ENCODE measurements around the gene ETV2. TPM values are rescaled to one million over a fixed set of nuclear protein-coding genes. Genes with fewer than 3 reads are reported as not detected.

The ETV2 gene
- polyA plus RNA-seq, 1 of the 3 experiments (the other 2 are of a cell fraction): 1.6 TPM

GRCh38 chr19:35642312-35642711 is 767 bp downstream of the ETV2 start:
- H3K9me2 ChIP-seq: no peaks in the 10 kb centered on the region
- no peak overlapping the region for H3K9ac ChIP-seq
- no peak for DNase-seq
- peaks cover 4 to 19% of the 10 kb centered on the region in 2 experiments; a peak in 1 of 4 replicates for H3K4me1 ChIP-seq (ENCODE audit: control insufficient read depth in 1 of 2, insufficient read depth in 2 of 2, low read depth in 1 of 2, low read length in 1 of 2)
- no peak overlapping the region for H3K27ac ChIP-seq (ENCODE audit: low read depth in 2 of 2, low read length in 1 of 2)
- H2AFZ ChIP-seq (ENCODE audit: low read depth): no peak overlapping the region
- TF ChIP-seq EP300 (IDR thresholded peaks at IDR 0.05; ENCODE audit: borderline replicate concordance in 1 of 2, low read depth in 1 of 2, low read length in 1 of 2): no peak
- TF ChIP-seq CTCF (IDR thresholded peaks at IDR 0.05): no peak
- TF ChIP-seq PBX3 (IDR thresholded peaks at IDR 0.05): no peak
- TF ChIP-seq CHD2 (IDR thresholded peaks at IDR 0.05; ENCODE audit: low read length, partially characterized antibody): no peak
- TF ChIP-seq SMC3 (IDR thresholded peaks at IDR 0.05; ENCODE audit: low read depth, low read length): no peak
- TF ChIP-seq ZBTB33 (IDR thresholded peaks at IDR 0.05; ENCODE audit: borderline replicate concordance, low read depth): no peak
- TF ChIP-seq FOSL2 (IDR thresholded peaks at IDR 0.05; ENCODE audit: borderline replicate concordance, low read depth): no peak
- no peak for TF ChIP-seq YY1 (IDR thresholded peaks at IDR 0.05; ENCODE audit: low read depth)
- TF ChIP-seq RCOR1 (IDR thresholded peaks at IDR 0.05; ENCODE audit: low read length): no peak
- TF ChIP-seq NRF1 (IDR thresholded peaks at IDR 0.05; ENCODE audit: low read depth, low read length): no peak
- TF ChIP-seq TAF1 (IDR thresholded peaks at IDR 0.05; ENCODE audit: borderline replicate concordance, low read depth, low read length): no peak
- no peak for TF ChIP-seq SIN3A (IDR thresholded peaks at IDR 0.05; ENCODE audit: borderline replicate concordance, low read depth, low read length)
- no peak for TF ChIP-seq RXRA (IDR thresholded peaks at IDR 0.05; ENCODE audit: borderline replicate concordance, low read depth)
- no peak for TF ChIP-seq JUND (IDR thresholded peaks at IDR 0.05)
- no peak for TF ChIP-seq USF1 (IDR thresholded peaks at IDR 0.05; ENCODE audit: borderline replicate concordance, low read depth)
- no peak for TF ChIP-seq GABPA (IDR thresholded peaks at IDR 0.05; ENCODE audit: low read depth)
- no peak for TF ChIP-seq REST (IDR thresholded peaks at IDR 0.05; ENCODE audit: low read depth, low read length)
- no peaks in the 10 kb centered on the region for H3K79me2 ChIP-seq (ENCODE audit: insufficient read depth)
- peaks cover 26% of the 10 kb centered on the region for H3F3A ChIP-seq (replicated peaks; ENCODE audit: insufficient read depth)
- H4K20me1 ChIP-seq (ENCODE audit: insufficient read depth): no peaks in the 10 kb centered on the region
- H3K9me3 ChIP-seq: no peaks in the 10 kb centered on the region
- H3K4me2 ChIP-seq: no peak overlapping the region
- peaks cover 0 to 6% of the 10 kb centered on the region in 2 experiments for H3K36me3 ChIP-seq (replicated peaks in 1 of 2; ENCODE audit: control insufficient read depth in 1 of 2, insufficient read depth in 2 of 2, low read length in 1 of 2)
- no peaks in the 10 kb centered on the region for H3K27me3 ChIP-seq (ENCODE audit: insufficient read depth)
- ChIA-PET CTCF (interaction anchor here (0.8 to 1.3 kb wide), 2 partner anchors 24 to 87 kb away, joined by 3 to 4 read pairs; no protein-coding TSS in a partner anchor), POLR2A (no interaction called here)
- H3K4me3 ChIP-seq (ENCODE audit: low read depth in 2 of 2, low read length in 1 of 2): no peak overlapping the region
- 96% methylated on average over 8 of the region's 10 CpGs for WGBS (ENCODE audit: low lambda C conversion rate)

All from SK-N-SH (cell line).